HG02884 (cell line): Measurements from ENCODE around the gene SLC35G6.

Experiments used
- ATAC-seq: cut with Tn5 transposase; IDR thresholded peaks from one replicate; pipeline ENCODE4 v1.9.1; 2021; ENCODE audit warnings: mild to moderate bottlenecking, moderate library complexity; ENCODE audit not compliant: unreplicated experiment

SLC35G6 gene

GRCh38 chr17:7499161-7499560, 17.9 kb downstream of the SLC35G6 start:
- ATAC-seq: no peak

GRCh38 chr17:7501729-7502128, 20.5 kb downstream of the SLC35G6 start:
- ATAC-seq: no peak

DNA sequence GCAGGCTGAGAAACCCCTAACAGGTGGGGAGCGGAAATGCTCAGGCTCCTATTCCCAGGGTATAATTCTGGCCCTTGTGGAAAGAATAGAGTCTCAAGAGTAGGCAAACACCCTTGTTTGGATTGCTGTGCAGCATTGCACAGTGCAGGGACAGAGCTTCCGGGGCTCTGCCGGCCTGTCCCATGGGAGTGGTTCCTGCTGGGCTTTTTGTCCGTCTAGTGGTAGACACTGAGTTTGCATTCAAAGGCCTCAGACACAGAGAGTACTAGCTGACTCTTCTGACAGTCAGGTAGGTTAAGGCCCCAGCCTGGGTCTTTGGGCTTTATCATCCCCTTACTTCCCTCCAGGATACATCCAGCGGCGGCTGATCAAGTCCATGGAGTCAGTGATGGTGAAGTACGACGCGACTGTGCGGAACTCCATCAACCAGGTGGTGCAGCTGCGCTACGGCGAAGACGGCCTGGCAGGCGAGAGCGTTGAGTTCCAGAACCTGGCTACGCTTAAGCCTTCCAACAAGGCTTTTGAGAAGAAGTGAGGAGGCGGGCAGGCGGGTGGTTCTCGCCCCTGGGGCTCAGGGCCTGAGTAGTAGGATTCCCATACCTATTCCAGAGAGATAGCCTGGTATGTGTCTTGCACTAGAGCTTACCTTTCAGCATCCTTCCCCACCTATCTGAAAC, 21.1 kb downstream of the SLC35G6 start:
- no peak for ATAC-seq

DNA sequence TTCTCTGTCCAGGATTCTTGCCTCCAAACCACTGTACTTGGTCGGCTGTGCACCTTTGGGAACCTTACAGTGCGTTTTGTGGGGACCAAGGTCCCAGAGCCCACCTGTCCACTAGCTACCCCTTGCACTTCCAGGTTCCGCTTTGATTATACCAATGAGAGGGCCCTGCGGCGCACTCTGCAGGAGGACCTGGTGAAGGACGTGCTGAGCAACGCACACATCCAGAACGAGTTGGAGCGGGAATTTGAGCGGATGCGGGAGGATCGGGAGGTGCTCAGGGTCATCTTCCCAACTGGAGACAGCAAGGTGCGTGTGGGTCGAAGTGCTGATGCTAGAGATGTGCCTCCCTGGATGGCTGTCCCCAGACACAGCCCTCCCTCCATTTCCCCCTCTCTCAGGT, 21.7 kb downstream of the SLC35G6 start:
- no peak for ATAC-seq

GRCh38 chr17:7503521-7503920, 22.3 kb downstream of the SLC35G6 start:
- ATAC-seq: no peak

GRCh38 chr17:7508145-7508544, 26.9 kb downstream of the SLC35G6 start:
- ATAC-seq: no peak

DNA sequence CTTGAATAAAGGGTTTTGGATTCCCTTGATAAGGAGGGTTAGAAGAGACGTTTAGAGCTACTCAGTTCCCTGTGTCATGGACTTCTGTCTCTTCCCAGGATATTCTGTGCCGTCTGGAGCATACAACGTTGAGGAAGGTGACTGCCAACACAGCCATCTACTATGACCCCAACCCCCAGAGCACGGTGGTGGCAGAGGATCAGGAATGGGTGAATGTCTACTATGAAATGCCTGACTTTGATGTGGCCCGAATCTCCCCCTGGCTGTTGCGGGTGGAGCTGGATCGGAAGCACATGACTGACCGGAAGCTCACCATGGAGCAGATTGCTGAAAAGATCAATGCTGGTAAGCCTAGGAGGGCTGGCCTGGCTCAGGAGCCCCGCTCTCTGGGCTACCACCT, 27.6 kb downstream of the SLC35G6 start:
- ATAC-seq: no peak

DNA sequence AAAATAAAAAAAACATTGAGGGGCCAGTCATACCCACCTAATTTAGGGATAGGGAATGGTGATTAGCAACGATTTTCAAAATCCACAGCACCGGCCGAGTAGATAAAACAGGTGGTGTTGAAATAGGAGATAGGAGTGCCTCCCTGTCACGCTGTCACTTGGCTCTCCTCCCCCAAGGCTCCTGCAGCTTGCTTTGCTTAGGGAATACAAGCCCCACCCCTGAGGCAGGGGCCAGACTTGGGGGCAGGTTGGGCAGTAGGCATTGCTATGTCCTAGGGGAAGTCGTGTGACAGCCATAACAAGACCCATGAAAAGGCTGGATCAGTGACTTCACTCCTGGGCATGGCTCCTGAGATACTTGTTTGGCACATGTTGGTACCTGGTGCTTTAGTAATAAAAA, 28.7 kb downstream of the SLC35G6 start:
- no peak for ATAC-seq

- no peak for ATAC-seq
Observed at GRCh38 chr17:7511108-7511507, 29.9 kb downstream of the SLC35G6 start.

DNA sequence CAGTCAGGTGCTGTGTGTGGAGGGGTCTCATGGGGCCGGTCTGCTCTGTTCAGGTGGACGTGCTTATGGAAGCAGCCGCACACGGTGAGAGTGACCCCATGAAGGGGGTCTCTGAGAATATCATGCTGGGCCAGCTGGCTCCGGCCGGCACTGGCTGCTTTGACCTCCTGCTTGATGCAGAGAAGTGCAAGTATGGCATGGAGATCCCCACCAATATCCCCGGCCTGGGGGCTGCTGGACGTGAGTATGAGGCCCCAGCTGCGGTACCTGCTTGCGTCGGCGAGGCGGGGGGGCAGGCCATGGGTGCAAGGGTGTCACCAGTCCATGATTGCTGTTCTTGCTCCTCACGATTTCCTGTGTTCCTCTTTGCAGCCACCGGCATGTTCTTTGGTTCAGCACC, 30.9 kb downstream of the SLC35G6 start:
- ATAC-seq: no peak

DNA sequence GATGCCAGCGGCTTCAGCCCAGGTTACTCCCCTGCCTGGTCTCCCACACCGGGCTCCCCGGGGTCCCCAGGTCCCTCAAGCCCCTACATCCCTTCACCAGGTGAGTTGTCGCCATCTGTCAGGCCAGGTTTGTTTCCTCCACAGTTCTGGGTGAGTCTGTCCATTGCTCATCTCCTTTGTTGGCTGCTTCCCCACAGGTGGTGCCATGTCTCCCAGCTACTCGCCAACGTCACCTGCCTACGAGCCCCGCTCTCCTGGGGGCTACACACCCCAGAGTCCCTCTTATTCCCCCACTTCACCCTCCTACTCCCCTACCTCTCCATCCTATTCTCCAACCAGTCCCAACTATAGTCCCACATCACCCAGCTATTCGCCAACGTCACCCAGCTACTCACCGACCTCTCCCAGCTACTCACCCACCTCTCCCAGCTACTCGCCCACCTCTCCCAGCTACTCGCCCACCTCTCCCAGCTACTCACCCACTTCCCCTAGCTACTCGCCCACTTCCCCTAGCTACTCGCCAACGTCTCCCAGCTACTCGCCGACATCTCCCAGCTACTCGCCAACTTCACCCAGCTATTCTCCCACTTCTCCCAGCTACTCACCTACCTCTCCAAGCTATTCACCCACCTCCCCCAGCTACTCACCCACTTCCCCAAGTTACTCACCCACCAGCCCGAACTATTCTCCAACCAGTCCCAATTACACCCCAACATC, 31.7 kb downstream of the SLC35G6 start:
- no peak for ATAC-seq

DNA sequence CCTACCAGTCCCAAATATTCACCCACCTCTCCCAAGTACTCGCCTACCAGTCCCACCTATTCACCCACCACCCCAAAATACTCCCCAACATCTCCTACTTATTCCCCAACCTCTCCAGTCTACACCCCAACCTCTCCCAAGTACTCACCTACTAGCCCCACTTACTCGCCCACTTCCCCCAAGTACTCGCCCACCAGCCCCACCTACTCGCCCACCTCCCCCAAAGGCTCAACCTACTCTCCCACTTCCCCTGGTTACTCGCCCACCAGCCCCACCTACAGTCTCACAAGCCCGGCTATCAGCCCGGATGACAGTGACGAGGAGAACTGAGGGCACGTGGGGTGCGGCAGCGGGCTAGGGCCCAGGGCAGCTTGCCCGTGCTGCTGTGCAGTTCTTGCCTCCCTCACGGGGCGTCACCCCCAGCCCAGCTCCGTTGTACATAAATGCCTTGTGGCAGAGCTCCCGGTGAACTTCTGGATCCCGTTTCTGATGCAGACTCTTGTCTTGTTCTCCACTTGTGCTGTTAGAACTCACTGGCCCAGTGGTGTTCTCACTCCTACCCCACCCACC, 32.7 kb downstream of the SLC35G6 start:
- ATAC-seq: no peak

- no peak for ATAC-seq
Observed at GRCh38 chr17:7515911-7516610, 34.8 kb downstream of the SLC35G6 start.

GRCh38 chr17:7523033-7523432, 41.8 kb downstream of the SLC35G6 start:
- no peak for ATAC-seq

GRCh38 chr17:7528842-7529241, 47.6 kb downstream of the SLC35G6 start:
- ATAC-seq: no peak

- no peak for ATAC-seq
Observed at GRCh38 chr17:7530023-7530900, 49.0 kb downstream of the SLC35G6 start.
